Muscle layer of colon (tissue), 2 donors: Measurements from ENCODE around the gene DOK7.

Experiments used
- H3K27ac ChIP-seq: one replicate; pipeline ENCODE4 v1.7.0; 2013; ENCODE audit warnings: low read depth, mild to moderate bottlenecking, low read length, moderate library complexity
- H3K27me3 ChIP-seq, 2 donors: one replicate each; pipeline ENCODE4 v1.7.0; 2013; ENCODE audit warnings: low read length in 2 of 2, mild to moderate bottlenecking in 2 of 2; ENCODE audit not compliant: insufficient read depth in 2 of 2, control insufficient read depth in 1 of 2
- H3K36me3 ChIP-seq: one replicate; pipeline ENCODE4 v1.7.0; 2013; ENCODE audit warnings: mild to moderate bottlenecking, low read length; ENCODE audit not compliant: insufficient read depth
- H3K4me1 ChIP-seq: one replicate; pipeline ENCODE4 v1.7.0; 2013; ENCODE audit warnings: mild to moderate bottlenecking, low read length; ENCODE audit not compliant: insufficient read depth
- H3K4me3 ChIP-seq, 2 donors: one replicate each; pipeline ENCODE4 v1.7.0; 2013; ENCODE audit warnings: low read length in 2 of 2, low read depth in 1 of 2, mild to moderate bottlenecking in 1 of 2, moderate library complexity in 1 of 2
- H3K9ac ChIP-seq: one replicate; pipeline ENCODE4 v1.7.0; 2013; ENCODE audit warnings: low read length
- H3K9me3 ChIP-seq: one replicate; pipeline ENCODE4 v1.7.0; 2013; ENCODE audit warnings: mild to moderate bottlenecking, low read length
- donor health status: abdominal sarcoma.
- donor health status: Adenocarcinoma of cecum.

Gene DOK7

GRCh38 chr4:3420606-3420955, 42.5 kb upstream of the DOK7 start:
- peaks cover 19% of the 10 kb centered on the region for H3K36me3 ChIP-seq

GRCh38 chr4:3420956-3421355, 42.1 kb upstream of the DOK7 start:
- no peak overlapping the region for H3K4me3 ChIP-seq
- no peak overlapping the region for H3K9ac ChIP-seq
- H3K4me1 ChIP-seq, result no peaks in the 10 kb centered on the region
- H3K9me3 ChIP-seq, result no peaks in the 10 kb centered on the region
- no peaks in the 10 kb centered on the region for H3K27me3 ChIP-seq
- H3K36me3 ChIP-seq, result peaks cover 19% of the 10 kb centered on the region
- no peak overlapping the region for H3K27ac ChIP-seq

More at GRCh38 chr4:3420606-3420955, 42.5 kb upstream of the DOK7 start:
- H3K9ac ChIP-seq, result no peak overlapping the region
- no peak overlapping the region for H3K27ac ChIP-seq
- H3K27me3 ChIP-seq, result no peaks in the 10 kb centered on the region
- H3K4me1 ChIP-seq, result no peaks in the 10 kb centered on the region
- no peak overlapping the region for H3K4me3 ChIP-seq
- no peaks in the 10 kb centered on the region for H3K9me3 ChIP-seq

- Histone ChIP-seq H3K27ac (no peak overlapping the region), H3K9ac (no peak overlapping the region), H3K4me1 (no peaks in the 10 kb centered on the region), H3K9me3 (no peaks in the 10 kb centered on the region), H3K4me3 (no peak overlapping the region), H3K36me3 (peaks cover 19% of the 10 kb centered on the region), H3K27me3 (no peaks in the 10 kb centered on the region)
Measured at GRCh38 chr4:3421470-3421869, 41.6 kb upstream of the DOK7 start.

- H3K27me3 ChIP-seq, result no peaks in the 10 kb centered on the region
- no peak overlapping the region for H3K9ac ChIP-seq
- no peaks in the 10 kb centered on the region for H3K4me1 ChIP-seq
- H3K36me3 ChIP-seq, result peaks cover 12% of the 10 kb centered on the region
- no peak overlapping the region for H3K27ac ChIP-seq
- no peaks in the 10 kb centered on the region for H3K9me3 ChIP-seq
- no peak overlapping the region for H3K4me3 ChIP-seq
Measured at GRCh38 chr4:3422241-3422801, 40.8 kb upstream of the DOK7 start.

- no peak overlapping the region for H3K4me3 ChIP-seq
- H3K36me3 ChIP-seq, result peaks cover 7% of the 10 kb centered on the region
- H3K9ac ChIP-seq, result no peak overlapping the region
- H3K9me3 ChIP-seq, result no peaks in the 10 kb centered on the region
- H3K27me3 ChIP-seq, result no peaks in the 10 kb centered on the region
- H3K4me1 ChIP-seq, result no peaks in the 10 kb centered on the region
- no peak overlapping the region for H3K27ac ChIP-seq
Measured at GRCh38 chr4:3422808-3423297, 40.3 kb upstream of the DOK7 start.

- H3K27ac ChIP-seq, result no peak overlapping the region
- peaks cover 2% of the 10 kb centered on the region for H3K36me3 ChIP-seq
- H3K27me3 ChIP-seq, result no peaks in the 10 kb centered on the region
- H3K9me3 ChIP-seq, result no peaks in the 10 kb centered on the region
- H3K4me3 ChIP-seq, result no peak overlapping the region
- H3K9ac ChIP-seq, result no peak overlapping the region
- no peaks in the 10 kb centered on the region for H3K4me1 ChIP-seq
Measured at GRCh38 chr4:3423406-3423805, 39.7 kb upstream of the DOK7 start.

GRCh38 chr4:3423952-3424351, 39.2 kb upstream of the DOK7 start:
- Histone ChIP-seq H3K4me3 (no peak overlapping the region), H3K9me3 (no peaks in the 10 kb centered on the region), H3K36me3 (no peaks in the 10 kb centered on the region), H3K27ac (no peak overlapping the region), H3K27me3 (no peaks in the 10 kb centered on the region), H3K9ac (no peak overlapping the region), H3K4me1 (no peaks in the 10 kb centered on the region)

- H3K9me3 ChIP-seq, result no peaks in the 10 kb centered on the region
- H3K9ac ChIP-seq, result no peak overlapping the region
- H3K4me1 ChIP-seq, result no peaks in the 10 kb centered on the region
- H3K27ac ChIP-seq, result no peak overlapping the region
- H3K36me3 ChIP-seq, result no peaks in the 10 kb centered on the region
- H3K4me3 ChIP-seq, result no peak overlapping the region
- H3K27me3 ChIP-seq, result no peaks in the 10 kb centered on the region
Measured at GRCh38 chr4:3424522-3425095, 38.5 kb upstream of the DOK7 start.

GRCh38 chr4:3426465-3427133, 36.5 kb upstream of the DOK7 start:
- no peak overlapping the region for H3K4me3 ChIP-seq
- H3K4me1 ChIP-seq, result no peaks in the 10 kb centered on the region
- no peaks in the 10 kb centered on the region for H3K9me3 ChIP-seq
- H3K27me3 ChIP-seq, result no peaks in the 10 kb centered on the region
- no peaks in the 10 kb centered on the region for H3K36me3 ChIP-seq
- H3K9ac ChIP-seq, result no peak overlapping the region
- H3K27ac ChIP-seq, result no peak overlapping the region

GRCh38 chr4:3427134-3427476, 36.0 kb upstream of the DOK7 start:
- Histone ChIP-seq H3K36me3 (no peaks in the 10 kb centered on the region), H3K4me1 (no peaks in the 10 kb centered on the region), H3K9me3 (no peaks in the 10 kb centered on the region), H3K4me3 (no peak overlapping the region), H3K9ac (no peak overlapping the region), H3K27me3 (no peaks in the 10 kb centered on the region), H3K27ac (no peak overlapping the region)

- H3K9ac ChIP-seq, result no peak overlapping the region
- H3K4me3 ChIP-seq, result no peak overlapping the region
- no peaks in the 10 kb centered on the region for H3K27me3 ChIP-seq
- H3K36me3 ChIP-seq, result no peaks in the 10 kb centered on the region
- no peaks in the 10 kb centered on the region for H3K4me1 ChIP-seq
- H3K27ac ChIP-seq, result no peak overlapping the region
- H3K9me3 ChIP-seq, result no peaks in the 10 kb centered on the region
Measured at GRCh38 chr4:3427706-3428446, 35.2 kb upstream of the DOK7 start.
